ENCODE data around the gene HSPA12A. TPM values are rescaled to one million over a fixed set of nuclear protein-coding genes. Genes with fewer than 3 reads are reported as not detected.

The HSPA12A gene
- polyA plus RNA-seq, 4 donors = 19.9 to 49.7 (median 35.7) TPM

GRCh38 chr10:116771101-116771958, 29.0 kb upstream of the HSPA12A start:
- DNase-seq (ENCODE audit: low read depth in 4 of 4, low spot score in 3 of 4) = no peak

GRCh38 chr10:116770281-116770680, 27.9 kb upstream of the HSPA12A start:
- DNase-seq (ENCODE audit: low read depth in 4 of 4, low spot score in 3 of 4) = no peak

GRCh38 chr10:116769791-116770190, 27.4 kb upstream of the HSPA12A start:
- no peak for DNase-seq (ENCODE audit: low read depth in 4 of 4, low spot score in 3 of 4)

DNA sequence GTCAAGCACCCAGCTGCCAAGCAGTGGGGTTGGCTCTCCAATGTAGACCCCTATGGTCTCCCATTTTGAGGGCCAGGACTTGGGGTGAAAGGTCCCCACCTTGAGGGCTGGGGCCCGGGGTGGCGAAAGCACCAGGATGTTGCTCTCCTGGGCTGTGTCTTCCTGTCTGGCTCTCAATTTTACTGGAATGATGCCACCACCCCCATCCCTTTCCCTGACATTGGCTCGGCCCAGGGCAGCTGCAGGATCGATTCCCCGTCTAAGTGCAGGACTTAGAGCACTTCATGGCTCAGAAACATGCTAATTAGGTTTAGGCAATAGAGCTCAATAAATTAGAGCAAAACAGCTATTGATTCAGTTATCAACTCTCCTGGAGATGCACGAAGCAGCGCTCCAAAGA, 27.0 kb upstream of the HSPA12A start:
- DNase-seq (ENCODE audit: low read depth in 4 of 4, low spot score in 3 of 4) = no peak

DNA sequence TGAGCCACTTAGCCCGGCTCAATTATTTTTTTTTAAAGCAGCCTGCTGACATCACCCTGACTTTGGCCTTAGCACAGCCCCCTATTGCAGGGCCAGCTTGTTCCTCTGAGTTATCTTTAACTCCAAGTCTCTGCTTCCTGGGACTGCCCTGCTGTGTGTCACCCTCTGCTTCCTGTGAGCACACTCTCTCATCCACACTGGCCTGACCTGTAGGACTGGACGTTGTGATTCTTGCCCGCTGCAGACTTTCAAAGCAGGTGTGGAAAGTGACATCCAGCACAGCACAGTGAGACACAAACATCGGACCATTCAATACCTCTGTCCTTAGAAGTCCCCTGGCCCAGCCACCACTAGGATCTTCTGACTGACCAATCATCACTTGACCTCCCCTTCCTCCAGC, 26.4 kb upstream of the HSPA12A start:
- no peak for DNase-seq (ENCODE audit: low read depth in 4 of 4, low spot score in 3 of 4)

DNA sequence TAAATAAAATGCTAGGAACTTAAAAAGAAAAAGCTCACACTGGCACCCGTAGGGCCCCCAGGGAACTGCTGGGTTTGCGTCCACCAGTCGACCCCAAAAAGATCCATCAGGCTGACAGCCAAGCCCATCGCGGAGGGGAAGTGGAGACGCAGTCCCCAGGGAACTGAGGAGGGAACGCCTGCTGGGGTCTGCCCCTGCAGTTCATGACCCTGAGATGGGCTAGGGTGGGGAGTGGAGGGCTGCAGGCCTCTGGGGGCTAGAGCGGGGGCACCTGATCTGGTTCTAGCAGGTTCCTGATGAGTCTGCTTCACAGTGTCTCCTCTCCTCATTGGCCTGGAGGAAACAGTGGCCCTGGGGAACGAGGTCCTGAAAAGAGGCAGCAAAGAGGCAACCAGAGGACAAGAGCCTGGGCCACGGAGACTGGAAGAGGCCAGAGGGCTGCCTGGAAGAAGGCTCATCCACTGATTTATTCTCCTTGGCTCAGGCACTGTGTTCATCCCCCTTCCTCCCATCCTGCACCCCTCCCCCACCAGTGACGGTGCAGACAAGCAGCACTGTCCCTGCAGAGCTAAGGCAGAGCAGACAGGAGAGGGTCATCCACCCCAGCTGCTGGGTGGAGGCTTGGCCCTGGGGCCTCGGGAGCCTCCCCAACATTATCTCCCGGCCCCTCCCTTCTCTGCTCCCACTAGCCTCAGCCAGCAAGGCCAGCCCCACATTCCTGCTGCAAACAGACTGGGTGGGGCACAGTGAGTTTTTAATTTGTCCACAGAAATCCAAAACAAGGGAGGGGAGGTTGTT, 24.7 kb upstream of the HSPA12A start:
- DNase-seq (ENCODE audit: low read depth in 4 of 4, low spot score in 3 of 4) = no peak

- DNase-seq (ENCODE audit: low read depth in 4 of 4, low spot score in 3 of 4) = no peak
Observed at GRCh38 chr10:116766241-116766827, 24.0 kb upstream of the HSPA12A start.

GRCh38 chr10:116765648-116766081, 23.3 kb upstream of the HSPA12A start:
- no peak for DNase-seq (ENCODE audit: low read depth in 4 of 4, low spot score in 3 of 4)

DNA sequence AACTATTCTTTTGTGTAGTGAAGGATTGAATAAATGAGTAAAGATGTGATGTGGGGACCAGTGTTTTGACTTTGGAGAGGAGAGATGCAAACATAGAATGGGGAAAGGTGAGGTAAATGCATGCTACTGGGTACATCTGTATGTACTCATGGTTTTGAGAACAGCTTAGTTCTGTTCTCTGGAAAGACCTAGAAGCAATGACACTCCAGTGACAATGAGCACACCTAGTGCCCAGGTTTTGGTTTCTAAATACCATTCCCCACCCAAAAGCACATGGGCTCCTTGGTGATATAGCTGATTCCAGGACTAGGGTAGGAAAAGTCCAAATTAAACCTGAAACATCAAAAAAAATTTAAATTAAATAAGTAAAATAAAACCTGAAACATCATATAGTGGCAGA, 22.6 kb upstream of the HSPA12A start:
- no peak for DNase-seq (ENCODE audit: low read depth in 4 of 4, low spot score in 3 of 4)

GRCh38 chr10:116763440-116763839, 21.1 kb upstream of the HSPA12A start:
- no peak for DNase-seq (ENCODE audit: low read depth in 4 of 4, low spot score in 3 of 4)

GRCh38 chr10:116761883-116762282, 19.5 kb upstream of the HSPA12A start:
- DNase-seq (ENCODE audit: low read depth in 4 of 4, low spot score in 3 of 4) = no peak

- no peak for DNase-seq (ENCODE audit: low read depth in 4 of 4, low spot score in 3 of 4)
Observed at GRCh38 chr10:116760919-116761318, 18.6 kb upstream of the HSPA12A start.

DNA sequence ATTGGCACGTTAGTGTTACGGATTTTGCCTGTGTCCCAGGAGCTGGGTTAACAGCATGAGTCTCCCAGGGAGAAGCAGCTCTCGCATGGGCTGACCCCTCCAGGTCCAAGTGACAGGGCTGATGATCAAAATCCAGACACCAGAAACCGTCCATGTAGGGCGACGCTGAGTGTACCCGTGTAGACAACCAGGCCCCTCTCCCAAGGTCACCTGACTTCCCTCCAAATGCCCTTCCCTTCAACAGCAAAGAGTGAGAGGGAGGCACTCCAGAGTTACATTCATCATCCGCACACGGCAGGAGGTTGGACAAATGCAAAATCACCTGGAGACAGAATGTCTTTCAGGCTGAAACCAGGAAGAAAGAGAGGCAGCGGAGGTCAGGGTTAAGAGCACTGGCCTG, 14.9 kb upstream of the HSPA12A start:
- no peak for DNase-seq (ENCODE audit: low read depth in 4 of 4, low spot score in 3 of 4)

DNA sequence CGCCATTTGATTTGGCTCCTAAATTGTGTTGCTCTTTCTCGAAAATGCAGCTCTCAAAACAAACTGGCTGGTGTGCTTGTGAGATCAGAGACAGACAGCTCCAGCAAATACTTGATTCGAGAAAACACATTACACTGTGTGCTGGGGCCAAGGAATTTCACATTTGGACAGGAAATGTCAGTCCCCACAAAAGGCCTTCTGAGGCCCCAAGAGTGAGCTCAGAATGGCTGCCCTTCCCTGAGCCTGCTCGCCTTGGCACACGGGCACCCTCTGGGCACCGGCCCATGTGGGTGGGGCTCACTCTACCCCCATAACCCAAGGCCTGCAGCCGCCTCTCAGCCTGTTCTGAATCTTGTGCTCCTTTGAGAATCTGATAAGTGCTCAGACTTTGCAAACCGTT, 13.9 kb upstream of the HSPA12A start:
- DNase-seq (ENCODE audit: low read depth in 4 of 4, low spot score in 3 of 4) = no peak

DNA sequence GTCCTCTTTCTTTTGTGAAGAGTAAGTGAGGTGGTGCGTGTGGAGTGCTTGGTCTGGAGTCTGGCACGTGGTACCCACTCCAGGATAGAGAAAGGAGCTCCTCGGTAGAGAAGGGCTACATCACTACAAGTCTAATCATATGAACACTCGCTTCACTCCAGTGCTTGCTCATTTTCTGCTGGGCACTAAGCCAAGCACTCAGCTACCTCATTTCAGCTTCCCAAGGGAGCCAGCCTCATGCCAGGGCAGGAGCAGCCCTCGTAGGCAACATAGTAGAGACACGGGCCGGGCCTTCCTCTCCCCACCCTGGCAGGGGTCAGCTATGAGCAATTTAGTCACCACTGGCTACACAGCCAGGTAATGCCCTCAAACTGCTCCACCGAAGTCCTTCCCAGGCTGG, 11.4 kb upstream of the HSPA12A start:
- no peak for DNase-seq (ENCODE audit: low read depth in 4 of 4, low spot score in 3 of 4)

DNA sequence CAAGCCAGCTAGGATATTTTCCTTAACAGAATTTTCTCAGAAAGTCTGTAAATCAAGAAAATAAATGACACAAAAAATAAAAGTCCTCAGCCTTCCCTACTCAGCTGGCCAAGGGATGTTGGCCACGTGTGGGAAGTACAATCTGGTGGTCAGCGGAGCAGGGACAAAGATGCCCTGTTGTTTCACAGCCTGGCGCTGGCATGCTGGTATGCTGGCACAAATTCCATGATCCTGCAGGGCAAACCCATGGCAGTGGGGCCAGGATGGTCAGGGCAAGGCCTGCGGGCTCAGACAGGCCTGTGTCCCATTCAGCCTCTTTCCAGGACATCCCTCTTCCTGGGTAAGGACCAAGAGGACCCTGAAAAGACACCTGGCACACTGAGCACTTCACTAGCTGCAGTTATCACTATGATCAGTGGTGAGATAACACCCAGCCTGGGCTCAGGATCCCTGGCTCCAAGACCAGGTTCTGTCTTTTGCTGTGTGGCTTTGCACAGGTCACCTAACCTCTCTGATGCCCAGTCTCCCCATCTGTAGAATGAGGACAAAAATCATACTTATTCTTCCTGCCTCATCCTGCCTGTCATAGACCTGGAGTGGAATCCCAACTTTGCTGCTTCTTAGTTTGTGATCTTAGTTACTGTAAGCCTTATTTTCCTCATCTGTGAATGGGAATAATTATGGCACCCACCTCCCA, 10.8 kb upstream of the HSPA12A start:
- no peak for DNase-seq (ENCODE audit: low read depth in 4 of 4, low spot score in 3 of 4)

GRCh38 chr10:116752563-116752962, 10.2 kb upstream of the HSPA12A start:
- DNase-seq (ENCODE audit: low read depth in 4 of 4, low spot score in 3 of 4) = no peak

DNA sequence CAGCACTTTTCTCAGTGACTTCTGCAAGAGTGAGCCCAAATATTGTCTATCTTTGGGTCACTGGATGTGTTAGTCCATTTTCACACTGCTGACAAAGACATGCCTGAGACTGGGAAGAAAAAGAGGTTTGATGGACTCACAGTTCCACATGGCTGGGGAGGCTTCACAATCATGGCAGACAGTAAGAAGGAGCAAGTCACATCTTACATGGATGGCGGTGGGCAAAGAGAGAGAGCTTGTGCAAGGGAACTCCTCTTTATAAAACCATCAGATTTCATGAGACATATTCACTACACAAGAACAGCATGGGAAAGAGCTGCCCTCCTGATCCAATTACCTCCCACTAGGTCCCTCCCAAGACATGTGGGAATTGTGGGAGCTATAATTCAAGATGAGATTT, 6.1 kb upstream of the HSPA12A start:
- DNase-seq (ENCODE audit: low read depth in 4 of 4, low spot score in 3 of 4) = no peak

- DNase-seq (ENCODE audit: low read depth in 4 of 4, low spot score in 3 of 4) = no peak
Observed at GRCh38 chr10:116748041-116748440, 5.7 kb upstream of the HSPA12A start.

DNA sequence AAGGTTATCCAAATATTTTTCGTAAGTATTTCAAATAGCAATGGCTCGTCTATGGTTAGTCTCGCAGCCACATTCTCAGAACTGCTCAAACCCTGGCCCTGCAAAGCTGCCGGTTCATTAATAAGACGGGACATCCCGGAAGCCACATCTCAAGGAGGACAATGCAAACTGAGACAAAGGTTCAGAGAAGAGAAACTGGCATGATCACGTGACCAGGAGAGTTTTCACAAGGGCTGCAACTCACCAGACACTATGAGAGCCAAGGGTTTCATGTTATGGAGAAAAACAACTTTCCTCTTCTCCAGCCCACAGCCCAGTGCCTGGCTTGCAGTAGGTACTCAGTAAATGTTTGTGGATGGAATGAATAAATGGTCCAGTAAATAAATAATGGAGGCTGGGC, 5.0 kb upstream of the HSPA12A start:
- DNase-seq (ENCODE audit: low read depth in 4 of 4, low spot score in 3 of 4) = no peak

GRCh38 chr10:116744885-116745284, 2.5 kb upstream of the HSPA12A start:
- no peak for DNase-seq (ENCODE audit: low read depth in 4 of 4, low spot score in 3 of 4)

All from left renal pelvis (tissue), 4 donors.